Measurements from ENCODE around the gene CLCN1.

GRCh38 chr7:143318661-143319060, 2.8 kb downstream of the CLCN1 start:
- no peak for TF ChIP-seq CTCF (IDR thresholded peaks at IDR 0.05; ENCODE audit: insufficient read depth, low read length)
- TF ChIP-seq POLR2AphosphoS5 (IDR thresholded peaks at IDR 0.05; ENCODE audit: low read depth) = no peak
- TF ChIP-seq REST (IDR thresholded peaks at IDR 0.05; ENCODE audit: insufficient replicate concordance, low read depth) = no peak
- no peak for TF ChIP-seq SPI1 (IDR thresholded peaks at IDR 0.05; ENCODE audit: borderline replicate concordance, low read depth)

Data from HL-60 (cell line).